OCI-LY3 (cell line): Measurements from ENCODE around the gene ARSA.

Experiments used
- H2AFZ ChIP-seq: fragments of 200-600, 300-600 bp; shearing (Covaris generic); 2 replicates; pipeline ENCODE4 v1.6.0; 2014; ENCODE audit warnings: antibody characterized with exemption, low read depth, low read length
- H3K27ac ChIP-seq: fragments of 200-600, 300-600 bp; sonication (generic); 2 replicates; pipeline ENCODE4 v1.5.1; 2014; ENCODE audit warnings: mild to moderate bottlenecking, low read length, moderate library complexity, mixed read lengths
- H3K27me3 ChIP-seq: fragments of 200-600, 300-600 bp; sonication (generic); 2 replicates; pipeline ENCODE4 v1.6.1; 2014; ENCODE audit warnings: low read depth, low read length, mixed read lengths
- H3K36me3 ChIP-seq: fragments of 200-600, 300-600 bp; sonication (generic); replicated peaks from 2 replicates; pipeline ENCODE3; 2014; ENCODE audit warnings: low read depth, low read length, mixed read lengths
- H3K4me1 ChIP-seq: fragments of 300-600, 200-600 bp; sonication (generic); 2 replicates; pipeline ENCODE4 v1.6.1; 2014; ENCODE audit warnings: low read length, mixed read lengths
- H3K4me2 ChIP-seq: fragments of 200-600, 300-600 bp; sonication (generic); 2 replicates; pipeline ENCODE4 v1.6.1; 2014; ENCODE audit warnings: low read length, mixed read lengths
- H3K4me3 ChIP-seq: fragments of 300-600, 200-600 bp; sonication (generic); 2 replicates; pipeline ENCODE4 v1.5.1; 2014; ENCODE audit warnings: antibody characterized with exemption, mild to moderate bottlenecking, low read length, moderate library complexity
- H3K79me2 ChIP-seq: fragments of 300-600, 200-600 bp; shearing (Covaris generic); 2 replicates; pipeline ENCODE4 v1.6.1; 2014; ENCODE audit warnings: mild to moderate bottlenecking, low read length, mixed read lengths
- H3K9ac ChIP-seq: fragments of 300-600, 200-600 bp; shearing (Covaris generic); 2 replicates; pipeline ENCODE4 v1.6.0; 2014; ENCODE audit warnings: mild to moderate bottlenecking, low read length, moderate library complexity
- H3K9me3 ChIP-seq: fragments of 200-600, 300-600 bp; shearing (Covaris generic); 2 replicates; pipeline ENCODE4 v1.6.1; 2014; ENCODE audit warnings: low read length, mixed read lengths; ENCODE audit not compliant: insufficient read depth
- H4K20me1 ChIP-seq: fragments of 200-600, 300-600 bp; sonication (generic); 2 replicates; pipeline ENCODE4 v1.6.1; 2016; ENCODE audit warnings: low read length, mixed read lengths; ENCODE audit not compliant: insufficient read depth
- EZH2phosphoT487 ChIP-seq: fragments of 200-600 bp; shearing (Covaris generic); IDR thresholded peaks from 2 replicates; pipeline ENCODE4 v1.6.1; 2018; ENCODE audit warnings: antibody characterized with exemption, mixed run types, low read depth
- TF ChIP-seq, protein P1 (sequence below): fragments of 200-600, 300-600 bp; sonication (generic); IDR thresholded peaks from 2 replicates; pipeline ENCODE4 v1.5.1; 2014; ENCODE audit warnings: antibody characterized with exemption, low read length, low read depth

The ARSA gene

DNA sequence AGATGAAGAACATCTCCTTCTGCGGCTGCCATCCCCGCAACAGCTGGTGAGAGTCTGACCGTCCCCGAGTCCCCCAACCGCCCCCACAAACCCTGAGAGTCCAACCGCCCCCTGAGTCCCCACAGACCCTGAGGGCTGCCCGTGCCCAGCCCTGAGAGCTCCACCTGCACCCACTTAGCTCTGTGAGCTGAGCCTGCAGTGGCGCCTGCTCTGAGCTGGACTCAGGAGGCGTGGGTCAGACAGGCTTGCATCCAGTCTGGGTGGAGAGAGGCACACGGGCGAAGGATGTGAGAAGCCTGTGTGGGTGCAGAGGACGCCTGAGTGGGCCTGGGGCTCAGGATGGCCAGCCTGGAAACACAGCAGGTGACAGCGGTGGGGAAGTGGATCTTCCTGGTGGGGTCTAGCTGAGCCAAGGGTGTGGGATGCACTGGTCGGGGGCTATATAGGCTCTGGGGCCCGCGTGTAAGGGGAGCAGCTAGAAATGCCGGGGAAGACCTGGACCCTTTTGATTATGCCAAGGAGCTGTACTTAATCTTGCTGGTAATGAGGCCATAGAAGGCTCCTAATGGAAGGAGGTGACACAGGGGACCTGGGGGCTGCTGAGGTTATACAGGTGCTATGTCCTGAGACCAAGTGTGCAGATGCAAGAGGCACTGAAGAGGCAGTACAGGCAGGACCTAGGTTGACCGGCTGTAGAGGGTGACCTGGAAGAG is 20.9 kb downstream of the ARSA start:
- no peaks in the 10 kb centered on the region for H4K20me1 ChIP-seq
- no peak overlapping the region for H3K4me2 ChIP-seq
- no peaks in the 10 kb centered on the region for H3K79me2 ChIP-seq
- no peaks in the 10 kb centered on the region for H3K27me3 ChIP-seq
- H3K9me3 ChIP-seq: no peaks in the 10 kb centered on the region
- H3K36me3 ChIP-seq: no peaks in the 10 kb centered on the region
- H3K9ac ChIP-seq: no peak overlapping the region
- no peak overlapping the region for H2AFZ ChIP-seq
- no peak overlapping the region for H3K27ac ChIP-seq
- H3K4me1 ChIP-seq: no peaks in the 10 kb centered on the region
- no peak for TF ChIP-seq EZH2phosphoT487
- TF ChIP-seq, protein P1, sequence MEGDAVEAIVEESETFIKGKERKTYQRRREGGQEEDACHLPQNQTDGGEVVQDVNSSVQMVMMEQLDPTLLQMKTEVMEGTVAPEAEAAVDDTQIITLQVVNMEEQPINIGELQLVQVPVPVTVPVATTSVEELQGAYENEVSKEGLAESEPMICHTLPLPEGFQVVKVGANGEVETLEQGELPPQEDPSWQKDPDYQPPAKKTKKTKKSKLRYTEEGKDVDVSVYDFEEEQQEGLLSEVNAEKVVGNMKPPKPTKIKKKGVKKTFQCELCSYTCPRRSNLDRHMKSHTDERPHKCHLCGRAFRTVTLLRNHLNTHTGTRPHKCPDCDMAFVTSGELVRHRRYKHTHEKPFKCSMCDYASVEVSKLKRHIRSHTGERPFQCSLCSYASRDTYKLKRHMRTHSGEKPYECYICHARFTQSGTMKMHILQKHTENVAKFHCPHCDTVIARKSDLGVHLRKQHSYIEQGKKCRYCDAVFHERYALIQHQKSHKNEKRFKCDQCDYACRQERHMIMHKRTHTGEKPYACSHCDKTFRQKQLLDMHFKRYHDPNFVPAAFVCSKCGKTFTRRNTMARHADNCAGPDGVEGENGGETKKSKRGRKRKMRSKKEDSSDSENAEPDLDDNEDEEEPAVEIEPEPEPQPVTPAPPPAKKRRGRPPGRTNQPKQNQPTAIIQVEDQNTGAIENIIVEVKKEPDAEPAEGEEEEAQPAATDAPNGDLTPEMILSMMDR: no peak
- no peak overlapping the region for H3K4me3 ChIP-seq

DNA sequence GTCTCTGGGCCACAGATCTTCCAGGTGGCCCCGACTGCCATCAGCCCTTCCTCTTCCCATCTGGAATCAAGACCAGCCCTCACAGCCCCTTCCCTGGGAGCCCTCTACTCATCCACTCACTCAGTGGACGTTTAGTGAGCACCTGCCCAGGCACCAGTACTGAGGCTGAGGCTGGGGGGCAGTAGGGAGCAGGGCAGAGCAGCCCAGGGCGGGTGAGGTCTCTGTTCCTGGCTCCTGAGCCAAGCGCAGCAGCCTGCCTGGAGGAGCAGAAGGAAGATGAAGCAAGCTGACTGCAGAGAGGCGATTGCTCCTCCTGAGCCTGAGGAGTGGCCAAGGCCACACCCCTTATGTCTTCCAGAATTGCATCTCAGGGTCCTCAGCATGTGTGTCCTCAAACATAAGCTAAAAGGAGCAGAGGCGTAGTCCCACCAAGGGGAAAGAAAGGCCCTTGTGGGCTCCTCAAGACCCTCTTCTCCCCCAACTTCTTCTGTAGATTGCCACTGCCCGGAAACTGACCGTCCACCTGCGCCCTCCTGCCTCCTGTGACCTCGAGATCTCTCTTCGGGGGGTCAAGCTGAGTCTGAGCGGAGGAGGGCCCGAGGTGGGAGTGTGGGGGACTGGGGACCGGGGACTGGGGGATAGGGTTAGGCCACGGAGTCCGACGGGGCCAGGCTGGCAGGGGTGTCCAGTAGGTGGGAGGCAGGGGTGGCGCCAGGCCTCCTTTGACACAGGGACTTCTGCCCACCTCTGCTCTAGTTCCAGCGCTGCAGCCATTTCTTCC is 21.6 kb downstream of the ARSA start:
- Histone ChIP-seq H3K4me1 (no peaks in the 10 kb centered on the region), H3K4me3 (no peak overlapping the region), H3K36me3 (no peaks in the 10 kb centered on the region), H3K79me2 (no peaks in the 10 kb centered on the region), H3K27ac (no peak overlapping the region), H3K27me3 (no peaks in the 10 kb centered on the region), H2AFZ (no peak overlapping the region), H4K20me1 (no peaks in the 10 kb centered on the region), H3K4me2 (no peak overlapping the region), H3K9me3 (no peaks in the 10 kb centered on the region), H3K9ac (no peak overlapping the region)
- no peak for TF ChIP-seq EZH2phosphoT487
- TF ChIP-seq, protein P1: peak; percentile 10

DNA sequence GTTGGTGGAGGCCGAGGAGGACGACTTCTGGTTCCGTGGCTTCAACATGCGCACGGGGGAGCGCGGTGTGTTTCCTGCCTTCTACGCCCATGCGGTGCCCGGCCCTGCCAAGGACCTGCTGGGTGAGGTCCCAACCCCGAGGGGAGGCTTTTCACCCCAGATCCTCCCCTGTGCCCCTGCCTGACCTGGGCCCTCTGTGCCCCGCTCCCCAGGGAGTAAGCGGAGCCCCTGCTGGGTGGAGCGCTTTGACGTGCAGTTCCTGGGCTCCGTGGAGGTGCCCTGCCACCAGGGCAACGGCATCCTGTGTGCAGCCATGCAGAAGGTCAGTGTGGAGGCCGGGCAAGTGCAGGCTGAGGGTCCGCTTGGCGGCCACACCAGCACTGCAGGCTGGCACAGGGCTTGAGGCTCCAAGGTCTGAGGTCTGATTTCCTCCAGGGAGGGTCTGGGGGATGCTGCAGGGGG is 22.3 kb downstream of the ARSA start:
- H3K36me3 ChIP-seq: no peaks in the 10 kb centered on the region
- H3K27ac ChIP-seq: no peak overlapping the region
- TF ChIP-seq, protein P1: no peak
- TF ChIP-seq EZH2phosphoT487: no peak
- H4K20me1 ChIP-seq: no peaks in the 10 kb centered on the region
- H3K9me3 ChIP-seq: no peaks in the 10 kb centered on the region
- H2AFZ ChIP-seq: no peak overlapping the region
- no peak overlapping the region for H3K4me2 ChIP-seq
- H3K4me1 ChIP-seq: no peaks in the 10 kb centered on the region
- H3K27me3 ChIP-seq: no peaks in the 10 kb centered on the region
- no peaks in the 10 kb centered on the region for H3K79me2 ChIP-seq
- no peak overlapping the region for H3K9ac ChIP-seq
- H3K4me3 ChIP-seq: no peak overlapping the region

DNA sequence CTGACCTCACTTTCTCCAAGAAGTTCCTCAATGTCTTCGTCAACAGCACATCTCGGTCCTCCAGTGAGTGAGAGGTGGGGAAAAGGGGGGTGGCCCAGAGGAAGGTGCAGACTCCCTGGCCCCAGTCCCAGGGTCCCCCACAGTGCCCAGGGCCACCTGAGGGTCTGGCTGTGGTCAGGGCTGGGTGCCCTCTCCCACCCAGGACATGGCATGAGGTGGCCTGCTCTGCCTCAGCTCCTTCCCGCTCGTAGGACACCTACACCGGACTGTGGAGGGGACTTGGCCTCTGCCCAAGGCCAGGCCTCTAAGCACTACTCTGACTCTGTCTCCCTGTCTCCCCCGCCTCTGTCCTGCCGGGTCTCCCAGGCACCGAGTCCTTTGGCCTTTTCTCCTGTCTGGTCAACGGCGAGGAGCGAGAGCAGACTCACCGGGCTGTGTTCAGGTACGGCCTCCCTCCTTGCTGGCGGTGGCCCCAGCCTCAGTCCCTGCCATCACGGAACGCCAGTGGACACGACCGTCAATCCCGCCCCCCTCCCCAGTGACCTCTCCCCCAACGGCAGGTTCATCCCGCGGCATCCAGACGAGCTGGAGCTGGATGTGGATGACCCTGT is 22.8 kb downstream of the ARSA start:
- Histone ChIP-seq H3K9me3 (no peaks in the 10 kb centered on the region), H3K27ac (no peak overlapping the region), H3K27me3 (no peaks in the 10 kb centered on the region), H2AFZ (no peak overlapping the region), H4K20me1 (no peaks in the 10 kb centered on the region), H3K4me3 (no peak overlapping the region), H3K79me2 (no peaks in the 10 kb centered on the region), H3K9ac (no peak overlapping the region), H3K4me2 (no peak overlapping the region), H3K36me3 (no peaks in the 10 kb centered on the region), H3K4me1 (no peaks in the 10 kb centered on the region)
- no peak for TF ChIP-seq EZH2phosphoT487
- TF ChIP-seq, protein P1: no peak
